ENCODE results near the gene CDK5R1. TPM values are rescaled to one million over a fixed set of nuclear protein-coding genes. Genes with fewer than 3 reads are reported as not detected.
"Not testable (repeated sequence)": the region's sequence is repeated elsewhere in the genome, so short reads cannot be mapped to it uniquely, and the experiment has no call there.

Gene CDK5R1
- total RNA-seq, 4 donors from 2014 or later: 5.7 to 12.1 (median 10.7) TPM

- Histone ChIP-seq H3K9me3 (no peaks in the 10 kb centered on the region), H3K27ac (no peak overlapping the region), H3K27me3 (no peaks in the 10 kb centered on the region), H3K36me3 (peaks cover 0 to 82% (median 17%) of the 10 kb centered on the region in 3 donors), H3K4me3 (no peak overlapping the region), H3K4me1 (peaks cover 13 to 31% (median 14%) of the 10 kb centered on the region in 3 donors)
- DNase-seq: no peak
- WGBS, 2 donors: 90 to 99% methylated on average over 2 to 5 of the region's 5 CpGs
- TF ChIP-seq CTCF (IDR thresholded peaks at IDR 0.05): no peak
- TF ChIP-seq POLR2A (IDR thresholded peaks at IDR 0.05): no peak
- intact Hi-C loops (cut with DNase I): no loop called here
Measured at GRCh38 chr17:32449963-32450362, 36.8 kb upstream of the CDK5R1 start.

GRCh38 chr17:32450379-32450778 lies 36.4 kb upstream of the CDK5R1 start:
- Histone ChIP-seq H3K4me1 (peaks cover 10 to 26% (median 13%) of the 10 kb centered on the region in 3 donors), H3K36me3 (peaks cover 0 to 86% (median 17%) of the 10 kb centered on the region in 3 donors)
- H3K4me3 ChIP-seq; intact Hi-C loops (cut with DNase I); DNase-seq; H3K27me3 ChIP-seq; H3K9me3 ChIP-seq; H3K27ac ChIP-seq: not testable (repeated sequence)
- 88 to 93% methylated on average over 2 to 6 of the region's 6 CpGs for WGBS, 2 donors

- peaks cover 0 to 11% (median under 1%) of the 10 kb centered on the region in 3 donors for H3K4me1 ChIP-seq
- no peak overlapping the region for H3K4me3 ChIP-seq
- intact Hi-C loops (cut with DNase I): no loop called here
- DNase-seq: no peak
- no peak for TF ChIP-seq CTCF (IDR thresholded peaks at IDR 0.05)
- TF ChIP-seq POLR2A (IDR thresholded peaks at IDR 0.05): no peak
- H3K27me3 ChIP-seq: no peaks in the 10 kb centered on the region
- 72 to 76% methylated on average over 2 of the region's 2 CpGs for WGBS, 2 donors
- no peak overlapping the region for H3K27ac ChIP-seq
- peaks cover 0 to 100% (median 24%) of the 10 kb centered on the region in 3 donors for H3K36me3 ChIP-seq
- no peaks in the 10 kb centered on the region for H3K9me3 ChIP-seq
Measured at GRCh38 chr17:32451879-32452278, 34.9 kb upstream of the CDK5R1 start.

GRCh38 chr17:32452281-32452680 lies 34.5 kb upstream of the CDK5R1 start:
- H3K36me3 ChIP-seq: peaks cover 0 to 100% (median 28%) of the 10 kb centered on the region in 3 donors
- intact Hi-C loops (cut with DNase I): no loop called here
- H3K4me1 ChIP-seq: peaks cover 0 to 7% (median 0%) of the 10 kb centered on the region in 3 donors
- no peak overlapping the region for H3K27ac ChIP-seq
- WGBS, 2 donors: 75 to 90% methylated on average over 1 of the region's 1 CpG
- H3K9me3 ChIP-seq: no peaks in the 10 kb centered on the region
- TF ChIP-seq POLR2A (IDR thresholded peaks at IDR 0.05): no peak
- no peak for TF ChIP-seq CTCF (IDR thresholded peaks at IDR 0.05)
- H3K27me3 ChIP-seq: no peaks in the 10 kb centered on the region
- no peak for DNase-seq
- no peak overlapping the region for H3K4me3 ChIP-seq

GRCh38 chr17:32453370-32453769 lies 33.4 kb upstream of the CDK5R1 start:
- DNase-seq: no peak
- intact Hi-C loops (cut with DNase I): no loop called here
- Histone ChIP-seq H3K27ac (no peak overlapping the region), H3K27me3 (no peaks in the 10 kb centered on the region), H3K36me3 (peaks cover 2 to 100% (median 21%) of the 10 kb centered on the region in 3 donors), H3K4me1 (no peaks in the 10 kb centered on the region), H3K9me3 (no peaks in the 10 kb centered on the region), H3K4me3 (no peak overlapping the region)
- 92 to 98% methylated on average over 2 of the region's 2 CpGs for WGBS, 2 donors
- TF ChIP-seq POLR2A (IDR thresholded peaks at IDR 0.05): no peak
- no peak for TF ChIP-seq CTCF (IDR thresholded peaks at IDR 0.05)

GRCh38 chr17:32458371-32458770 lies 28.4 kb upstream of the CDK5R1 start:
- H3K36me3 ChIP-seq: peaks cover 4 to 97% (median 40%) of the 10 kb centered on the region in 3 donors
- intact Hi-C loops (cut with DNase I): no loop called here

More at GRCh38 chr17:32458371-32458770, 28.4 kb upstream of the CDK5R1 start:
- Histone ChIP-seq H3K9me3 (no peaks in the 10 kb centered on the region), H3K27ac (no peak overlapping the region), H3K27me3 (no peaks in the 10 kb centered on the region), H3K4me3 (no peak overlapping the region), H3K4me1 (peaks cover 0 to 8% (median 0%) of the 10 kb centered on the region in 3 donors)
- no peak for DNase-seq
- no peak for TF ChIP-seq CTCF (IDR thresholded peaks at IDR 0.05)
- no peak for TF ChIP-seq POLR2A (IDR thresholded peaks at IDR 0.05)

All from esophagus squamous epithelium (tissue), 5 donors.